IMR-90 (cell line): Measurements from ENCODE around the gene LRRC41. TPM values are rescaled to one million over a fixed set of nuclear protein-coding genes. Genes with fewer than 3 reads are reported as not detected.

Experiments used
- ATAC-seq: fragments of 200-7000 bp; cut with Tn5 transposase; 2 replicates; pipeline ENCODE4 v1.9.1; 2020; ENCODE audit warnings: low read depth, mild to moderate bottlenecking, moderate library complexity
- Bru-seq: library from RNA; stranded (reverse); fragments of 400-500 nt; gene quantifications from one replicate; lab custom pipeline; 2021; lab: Mats Ljungman, UMichigan
- BruChase-seq, 2 experiments: library from RNA; stranded (reverse); fragments of 400-500 nt; gene quantifications; one replicate each; lab custom pipeline; 2021; lab: Mats Ljungman, UMichigan
- BruUV-seq: library from RNA; stranded (reverse); fragments of 400-500 nt; replicated peaks from 2 replicates; lab custom pipeline; 2021; lab: Mats Ljungman, UMichigan
- CTCF ChIA-PET: fragments of 300-600 bp; formaldehyde crosslinking; extraction: SDS; loops from one replicate; lab custom pipeline; 2021; ENCODE audit warnings: antibody characterized with exemption; lab: Yijun Ruan, JAX
- POLR2A ChIA-PET: fragments of 300-600 bp; sonication (Branson Sonifier 250); formaldehyde crosslinking; loops from one replicate; lab custom pipeline; 2022; ENCODE audit warnings: antibody characterized with exemption; ENCODE audit not compliant: unreplicated experiment; lab: Charles Lee
- DNase-seq: peaks from one replicate; pipeline ENCODE4 v3.0.0; 2013
- H2AFZ ChIP-seq: replicated peaks from 2 replicates; pipeline ENCODE3; 2013; ENCODE audit warnings: low read length, mild to moderate bottlenecking; ENCODE audit not compliant: poor library complexity
- H2AK5ac ChIP-seq: 2 replicates; pipeline ENCODE4 v1.6.1; 2013; ENCODE audit warnings: low read depth, low read length, inconsistent platforms
- H2AK9ac ChIP-seq: replicated peaks from 2 replicates; pipeline ENCODE3; 2013; ENCODE audit warnings: mild to moderate bottlenecking, low read depth, low read length, moderate library complexity; ENCODE audit not compliant: poor library complexity
- H2BK120ac ChIP-seq: 2 replicates; pipeline ENCODE4 v1.6.1; 2013; ENCODE audit warnings: low read depth, low read length, inconsistent platforms
- H2BK15ac ChIP-seq: 3 replicates; pipeline ENCODE4 v1.6.1; 2013; ENCODE audit warnings: low read depth, low read length, inconsistent platforms
- H2BK20ac ChIP-seq: 2 replicates; pipeline ENCODE4 v1.6.1; 2013; ENCODE audit warnings: low read depth, mild to moderate bottlenecking, inconsistent platforms, low read length, moderate library complexity
- H2BK5ac ChIP-seq: 2 replicates; pipeline ENCODE4 v1.6.1; 2013; ENCODE audit warnings: mild to moderate bottlenecking, low read depth, low read length, inconsistent platforms; ENCODE audit not compliant: poor library complexity, severe bottlenecking
- H3K14ac ChIP-seq: replicated peaks from 2 replicates; pipeline ENCODE4 v1.6.1; 2013; ENCODE audit warnings: low read depth, low read length, inconsistent platforms
- H3K18ac ChIP-seq: 2 replicates; pipeline ENCODE4 v1.6.1; 2013; ENCODE audit warnings: low read depth, low read length, control low read depth
- H3K23ac ChIP-seq: 2 replicates; pipeline ENCODE4 v1.6.1; 2013; ENCODE audit warnings: low read depth, low read length, inconsistent platforms
- H3K27ac ChIP-seq: 2 replicates; pipeline ENCODE4 v1.5.1; 2013; ENCODE audit warnings: mild to moderate bottlenecking, control low read depth, low read length; ENCODE audit not compliant: insufficient read depth
- H3K27me3 ChIP-seq: 2 replicates; pipeline ENCODE4 v1.6.1; 2013; ENCODE audit warnings: low read length; ENCODE audit not compliant: control insufficient read depth, insufficient read depth
- H3K36me3 ChIP-seq: 2 replicates; pipeline ENCODE4 v1.6.1; 2013; ENCODE audit warnings: low read length, mixed read lengths; ENCODE audit not compliant: control insufficient read depth, insufficient read depth
- H3K4ac ChIP-seq: 2 replicates; pipeline ENCODE4 v1.6.1; 2013; ENCODE audit warnings: low read depth, low read length, inconsistent platforms
- H3K4me1 ChIP-seq: 2 replicates; pipeline ENCODE4 v1.6.1; 2013; ENCODE audit warnings: low read length, mixed read lengths; ENCODE audit not compliant: control insufficient read depth, insufficient read depth
- H3K4me2 ChIP-seq: 2 replicates; pipeline ENCODE4 v1.6.1; 2013; ENCODE audit warnings: low read depth, mild to moderate bottlenecking, control low read depth, low read length, moderate library complexity
- H3K4me3 ChIP-seq: 2 replicates; pipeline ENCODE4 v1.5.1; 2013; ENCODE audit warnings: low read depth, mild to moderate bottlenecking, control low read depth, low read length, moderate library complexity; ENCODE audit not compliant: insufficient read depth
- H3K56ac ChIP-seq: 2 replicates; pipeline ENCODE4 v1.6.1; 2013; ENCODE audit warnings: low read length, inconsistent platforms; ENCODE audit not compliant: insufficient read depth; ENCODE audit errors: extremely low read depth
- H3K79me1 ChIP-seq, 2 experiments: 2 replicates each; pipeline ENCODE4 v1.6.1; 2013; ENCODE audit warnings: low read length in 2 of 2, inconsistent platforms in 1 of 2, low read depth in 1 of 2
- H3K9ac ChIP-seq: 2 replicates; pipeline ENCODE4 v1.6.1; 2013; ENCODE audit warnings: low read depth, low read length, control low read depth
- H3K9me1 ChIP-seq: 2 replicates; pipeline ENCODE4 v1.6.1; 2013; ENCODE audit warnings: low read length, inconsistent platforms; ENCODE audit not compliant: insufficient read depth
- H3K9me3 ChIP-seq: 2 replicates; pipeline ENCODE4 v1.6.1; 2013; ENCODE audit warnings: low read length; ENCODE audit not compliant: control insufficient read depth, insufficient read depth
- H4K20me1 ChIP-seq: 2 replicates; pipeline ENCODE4 v1.6.1; 2013; ENCODE audit warnings: low read length, inconsistent platforms; ENCODE audit not compliant: insufficient read depth
- H4K5ac ChIP-seq: 2 replicates; pipeline ENCODE4 v1.6.1; 2013; ENCODE audit warnings: mild to moderate bottlenecking, low read depth, low read length, control low read depth
- H4K8ac ChIP-seq, 2 experiments: 2 replicates each; pipeline ENCODE4 v1.6.1; 2013; ENCODE audit warnings: low read depth in 2 of 2, low read length in 2 of 2, control low read depth in 1 of 2, inconsistent platforms in 1 of 2
- H4K91ac ChIP-seq: 2 replicates; pipeline ENCODE4 v1.6.1; 2013; ENCODE audit warnings: low read depth, low read length, inconsistent platforms; ENCODE audit not compliant: insufficient read depth
- CEBPB ChIP-seq: IDR thresholded peaks from 2 replicates; pipeline ENCODE4 v1.6.1; 2012; ENCODE audit warnings: low read depth, low read length, improper control_type of control experiment
- CHD1 ChIP-seq: IDR thresholded peaks from 2 replicates; pipeline ENCODE4 v1.6.1; 2012; ENCODE audit warnings: low read depth, low read length, improper control_type of control experiment
- FOS ChIP-seq: fragments of 150-350 bp; IDR thresholded peaks from 2 replicates; pipeline ENCODE4 v1.6.1; 2016; ENCODE audit warnings: low read depth, low read length
- MAZ ChIP-seq: IDR thresholded peaks from 2 replicates; pipeline ENCODE4 v1.6.1; 2012; ENCODE audit warnings: low read depth, mild to moderate bottlenecking, low read length, improper control_type of control experiment, moderate library complexity, borderline replicate concordance
- MXI1 ChIP-seq: IDR thresholded peaks from 2 replicates; pipeline ENCODE4 v1.6.1; 2012; ENCODE audit warnings: low read depth, mild to moderate bottlenecking, low read length, moderate library complexity, borderline replicate concordance
- NFE2L2 ChIP-seq: fragments of 150-350 bp; IDR thresholded peaks from 2 replicates; pipeline ENCODE4 v1.6.1; 2016; ENCODE audit warnings: low read depth, mild to moderate bottlenecking, low read length
- POLR2A ChIP-seq: IDR thresholded peaks from 2 replicates; pipeline ENCODE4 v1.6.1; 2012; ENCODE audit warnings: mild to moderate bottlenecking, low read depth, low read length
- RAD21 ChIP-seq: IDR thresholded peaks from 2 replicates; pipeline ENCODE4 v1.6.1; 2012; ENCODE audit warnings: low read length, improper control_type of control experiment
- RCOR1 ChIP-seq: IDR thresholded peaks from 2 replicates; pipeline ENCODE4 v1.6.1; 2012; ENCODE audit warnings: mild to moderate bottlenecking, low read length, improper control_type of control experiment; ENCODE audit not compliant: insufficient replicate concordance
- RFX5 ChIP-seq: IDR thresholded peaks from 2 replicates; pipeline ENCODE4 v1.8.0; 2012; ENCODE audit warnings: low read depth, mild to moderate bottlenecking, low read length, moderate library complexity
- SMC3 ChIP-seq: fragments of 150-350 bp; IDR thresholded peaks from 2 replicates; pipeline ENCODE4 v1.6.1; 2016; ENCODE audit warnings: low read depth, mild to moderate bottlenecking, antibody characterized with exemption, low read length, moderate library complexity
- WGBS, 2 experiments: methylation state at CpG; one replicate each; pipeline versions ENCODE4 v1.1.5 to v1.1.7; 2013; ENCODE audit warnings: missing lambda C conversion rate in 2 of 2; ENCODE audit not compliant: insufficient read length in 1 of 2; ENCODE audit errors: extremely low coverage in 2 of 2; 5-methylcytosine and 5-hydroxymethylcytosine counted together
- dilution Hi-C: fragments of 300-500 bp; cut with HindIII; formaldehyde crosslinking; loops from one replicate; pipeline ENCODE4 v1.14.3; 2018; ENCODE audit warnings: low sequenced_read_pairs; ENCODE audit not compliant: unreplicated experiment
- in situ Hi-C: fragments of 300-500 bp; cut with MboI; formaldehyde crosslinking; loops from 3 replicates; pipeline ENCODE4 v1.14.3; 2019; ENCODE audit warnings: low sequenced_read_pairs, inconsistent platforms, mixed read lengths
- intact Hi-C: fragments of 100-400 bp; cut with micrococcal nuclease; formaldehyde crosslinking; loops from 2 replicates; pipeline ENCODE4 v1.10.0; 2022
- long read RNA-seq: library from polyadenylated mRNA; unstranded; transcript quantifications from one replicate; pipeline ENCODE4 v2.0.0, GENCODE V29; 2021; ENCODE audit not compliant: unreplicated experiment
- polyA plus RNA-seq, 3 experiments: library from polyadenylated mRNA; depleted of rRNA; stranded (reverse); fragments of >200 nt; gene quantifications; 2 replicates each; pipeline ENCODE4 v1.2.3, GENCODE V29; 2012; ENCODE audit warnings: low replicate concordance in 1 of 3
- total RNA-seq: library from RNA; depleted of rRNA; stranded (reverse); fragments of >200 nt; gene quantifications from 2 replicates; pipeline ENCODE4 v1.2.3, GENCODE V29; 2012; rRNA removed
- TF ChIP-seq, protein P1 (sequence below): fragments of 150-350 bp; IDR thresholded peaks from 2 replicates; pipeline ENCODE4 v1.6.1; 2017; ENCODE audit warnings: mild to moderate bottlenecking, antibody characterized with exemption, low read length, low read depth

The LRRC41 gene, protein sequence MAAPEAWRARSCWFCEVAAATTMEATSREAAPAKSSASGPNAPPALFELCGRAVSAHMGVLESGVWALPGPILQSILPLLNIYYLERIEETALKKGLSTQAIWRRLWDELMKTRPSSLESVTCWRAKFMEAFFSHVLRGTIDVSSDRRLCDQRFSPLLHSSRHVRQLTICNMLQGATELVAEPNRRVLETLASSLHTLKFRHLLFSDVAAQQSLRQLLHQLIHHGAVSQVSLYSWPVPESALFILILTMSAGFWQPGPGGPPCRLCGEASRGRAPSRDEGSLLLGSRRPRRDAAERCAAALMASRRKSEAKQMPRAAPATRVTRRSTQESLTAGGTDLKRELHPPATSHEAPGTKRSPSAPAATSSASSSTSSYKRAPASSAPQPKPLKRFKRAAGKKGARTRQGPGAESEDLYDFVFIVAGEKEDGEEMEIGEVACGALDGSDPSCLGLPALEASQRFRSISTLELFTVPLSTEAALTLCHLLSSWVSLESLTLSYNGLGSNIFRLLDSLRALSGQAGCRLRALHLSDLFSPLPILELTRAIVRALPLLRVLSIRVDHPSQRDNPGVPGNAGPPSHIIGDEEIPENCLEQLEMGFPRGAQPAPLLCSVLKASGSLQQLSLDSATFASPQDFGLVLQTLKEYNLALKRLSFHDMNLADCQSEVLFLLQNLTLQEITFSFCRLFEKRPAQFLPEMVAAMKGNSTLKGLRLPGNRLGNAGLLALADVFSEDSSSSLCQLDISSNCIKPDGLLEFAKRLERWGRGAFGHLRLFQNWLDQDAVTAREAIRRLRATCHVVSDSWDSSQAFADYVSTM
- total RNA-seq (62.5 and 67.6 TPM in 2 replicates), polyA plus RNA-seq (2012; rRNA removed) (81.1 and 83.2 TPM in 2 replicates), Bru-seq, nascent RNA (percentile 96 among the genes with signal in this experiment), BruChase-seq, experiment 1, labeled RNA remaining after a 6-hour chase (percentile 96 among the genes with signal in this experiment), BruChase-seq, experiment 2, labeled RNA remaining after a 2-hour chase (percentile 94 among the genes with signal in this experiment)
- polyA plus RNA-seq (2012; cell fraction: cytosol; rRNA removed) = 53.0 and 85.3 TPM in 2 replicates
- 102 and 130 TPM in 2 replicates for polyA plus RNA-seq (2012; cell fraction: nucleus; rRNA removed; ENCODE audit: low replicate concordance)
- long read RNA-seq, full-length matches to known transcripts = 140 of 222 reads
- long read RNA-seq, partial matches to known transcripts = 51 of 222 reads
- long read RNA-seq, other reads (novel, unspliced or antisense) = 31 of 222 reads

DNA sequence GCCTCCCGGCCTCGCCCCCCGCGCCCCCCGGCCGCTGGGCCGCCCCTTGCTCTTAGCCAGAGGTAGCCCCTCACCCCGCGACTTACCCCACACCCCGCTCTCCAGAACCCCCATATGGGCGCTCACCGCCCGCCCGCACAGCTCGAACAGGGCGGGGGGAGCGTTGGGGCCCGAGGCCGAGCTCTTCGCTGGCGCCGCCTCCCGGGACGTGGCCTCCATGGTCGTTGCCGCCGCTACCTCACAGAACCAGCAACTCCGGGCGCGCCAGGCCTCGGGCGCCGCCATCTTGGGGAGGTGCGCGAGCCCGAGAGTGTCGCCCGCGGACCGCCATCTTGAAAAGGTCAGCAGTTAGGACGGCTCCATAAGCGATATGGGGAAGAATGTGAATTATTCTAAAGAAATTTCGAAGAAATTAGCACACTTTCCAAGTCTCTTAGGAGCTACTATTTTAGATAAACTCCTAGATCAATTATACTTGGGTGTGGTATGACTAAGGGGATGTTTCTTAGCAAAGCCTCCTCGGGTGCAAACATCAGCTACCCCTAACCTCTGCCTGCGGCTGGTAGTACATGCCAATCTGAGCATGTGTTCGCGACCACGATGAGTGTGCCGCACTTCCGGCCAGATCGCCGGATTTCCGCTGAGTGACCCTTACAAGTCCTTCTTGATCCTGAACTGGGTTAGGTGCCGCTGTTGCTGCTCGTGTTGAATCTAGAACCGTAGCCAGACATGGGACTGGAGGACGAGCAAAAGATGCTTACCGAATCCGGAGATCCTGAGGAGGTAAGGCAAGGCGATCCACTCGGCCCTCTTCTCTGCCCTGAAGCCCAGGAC is at the start of gene LRRC41, which contains the start of gene UQCRH:
TSS of gene LRRC41 (minus strand) at position 579 of the 834 bp plus-strand sequence. CDS start at position 285, 294 bp downstream.
TSS of gene UQCRH (plus strand) at position 661 of the 834 bp plus-strand sequence. CDS start at position 730, 69 bp downstream.
- H2AK9ac ChIP-seq = peak within 1 kb of the TSS; percentile 97
- H3K4me1 ChIP-seq = peaks cover 5% of the 10 kb centered on the region
- H4K91ac ChIP-seq = peak within 1 kb of the TSS; percentile 91
- peak within 1 kb of the TSS; percentile 90 for H3K23ac ChIP-seq
- peak within 1 kb of the TSS; percentile 84 for H2AFZ ChIP-seq
- peak within 1 kb of the TSS; percentile 87 for H2BK120ac ChIP-seq
- peaks cover 35% of the 10 kb centered on the region for H4K20me1 ChIP-seq
- H3K9me3 ChIP-seq = no peaks in the 10 kb centered on the region
- H3K79me1 ChIP-seq = peaks cover 2 to 36% of the 10 kb centered on the region in 2 experiments; a peak in 3 of 4 replicates
- H2AK5ac ChIP-seq = peak within 1 kb of the TSS; percentile 93
- DNase-seq (peak; percentile 98), ATAC-seq (peak; percentile 81)
- no peaks in the 10 kb centered on the region; the same call in 1 of the 2 replicates for H3K36me3 ChIP-seq
- dilution Hi-C loops = no loop called here
- peak within 1 kb of the TSS; percentile 94 for H2BK5ac ChIP-seq
- H3K56ac ChIP-seq = peak within 1 kb of the TSS; percentile 79
- POLR2A ChIA-PET = no interaction called here
- H3K9me1 ChIP-seq = peaks cover 11% of the 10 kb centered on the region
- H3K18ac ChIP-seq = peak within 1 kb of the TSS; percentile 70
- CTCF ChIA-PET = interaction anchor here (0.5 kb wide), 1 partner anchor 13 kb away, joined by 4 read pairs; no protein-coding TSS in a partner anchor
- peak within 1 kb of the TSS; percentile 100 for H3K9ac ChIP-seq
- H4K5ac ChIP-seq = peak within 1 kb of the TSS; percentile 90
- 1% methylated on average over 22 of the region's 61 CpGs; no CpG with 5 or more reads in 1 of the 2 experiments for WGBS, 2 experiments
- H3K27ac ChIP-seq = peak within 1 kb of the TSS; percentile 100
- intact Hi-C loops = no loop called here
- no TSS peak for BruUV-seq
- H2BK20ac ChIP-seq = peak within 1 kb of the TSS; percentile 64; the same call in 1 of the 2 replicates
- H4K8ac ChIP-seq = peak within 1 kb of the TSS; percentile 64 to 76
- peak within 1 kb of the TSS; percentile 92 for H3K4me2 ChIP-seq
- H3K4ac ChIP-seq = peak within 1 kb of the TSS; percentile 86
- no peak within 1 kb of the TSS for H2BK15ac ChIP-seq
- H3K4me3 ChIP-seq = peak within 1 kb of the TSS; percentile 97
- peak within 1 kb of the TSS; percentile 96 for H3K14ac ChIP-seq
- no peaks in the 10 kb centered on the region for H3K27me3 ChIP-seq
- in situ Hi-C loops = no loop called here
- TF ChIP-seq RAD21 (no peak), MAZ (peak; percentile 37; the same call in 1 of the 2 replicates), MXI1 (peak; percentile 79; the same call in 1 of the 2 replicates), SMC3 (no peak), RCOR1 (no peak), CEBPB (no peak), POLR2A (peak; percentile 97), NFE2L2 (no peak), CHD1 (no peak; the same call in 1 of the 2 replicates), FOS (peak; percentile 7; the same call in 1 of the 2 replicates), RFX5 (no peak)
- TF ChIP-seq, protein P1, sequence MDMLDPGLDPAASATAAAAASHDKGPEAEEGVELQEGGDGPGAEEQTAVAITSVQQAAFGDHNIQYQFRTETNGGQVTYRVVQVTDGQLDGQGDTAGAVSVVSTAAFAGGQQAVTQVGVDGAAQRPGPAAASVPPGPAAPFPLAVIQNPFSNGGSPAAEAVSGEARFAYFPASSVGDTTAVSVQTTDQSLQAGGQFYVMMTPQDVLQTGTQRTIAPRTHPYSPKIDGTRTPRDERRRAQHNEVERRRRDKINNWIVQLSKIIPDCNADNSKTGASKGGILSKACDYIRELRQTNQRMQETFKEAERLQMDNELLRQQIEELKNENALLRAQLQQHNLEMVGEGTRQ = peak; percentile 80
